NCI-H446 treated with DMSO at 0.1 percent for 48 hours (cell line): ENCODE data around the gene NRAS.
A peak's percentile ranks its signal among the peaks of the same experiment; 100 is the strongest.

ENCODE experiments used
- DNase-seq: peaks from one replicate; lab custom pipeline; 2025; lab: John Stamatoyannopoulos, UW

Gene NRAS

DNA sequence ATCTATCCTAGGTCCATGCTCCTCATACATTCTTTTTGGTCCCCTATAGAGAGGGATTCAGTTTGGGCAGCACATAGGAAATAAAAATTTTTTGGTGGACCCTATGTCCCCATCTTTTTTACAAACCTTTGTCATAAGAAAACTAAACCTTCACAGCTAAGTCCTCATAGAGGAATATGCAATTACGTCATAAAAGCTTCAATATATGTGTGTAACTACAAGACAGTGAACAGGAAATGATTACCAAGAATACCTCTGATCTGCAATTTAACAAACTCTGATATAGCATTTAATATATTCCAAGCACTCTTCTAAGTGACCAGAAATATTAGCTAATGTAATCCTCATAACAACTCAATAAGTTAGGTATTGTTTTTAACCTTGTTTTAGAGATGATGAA lies 40.5 kb downstream of the NRAS start:
- no peak for DNase-seq

DNA sequence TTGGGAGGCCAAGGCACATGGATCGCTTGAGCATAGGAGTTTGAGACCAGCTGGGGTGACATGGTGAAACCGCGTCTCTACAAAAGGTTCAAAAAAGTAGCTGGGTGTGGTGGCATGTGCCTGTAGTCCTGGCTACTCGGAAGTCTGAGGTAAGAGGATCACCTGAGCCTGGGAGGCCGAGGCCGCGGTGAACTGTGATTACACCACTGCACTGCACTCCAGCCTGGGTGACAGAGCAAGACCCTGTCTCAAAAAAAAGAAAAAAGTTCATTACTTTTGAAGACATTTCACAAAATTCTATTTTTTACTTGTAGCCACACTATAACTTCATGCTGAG lies 44.7 kb downstream of the NRAS start:
- DNase-seq = no peak

DNA sequence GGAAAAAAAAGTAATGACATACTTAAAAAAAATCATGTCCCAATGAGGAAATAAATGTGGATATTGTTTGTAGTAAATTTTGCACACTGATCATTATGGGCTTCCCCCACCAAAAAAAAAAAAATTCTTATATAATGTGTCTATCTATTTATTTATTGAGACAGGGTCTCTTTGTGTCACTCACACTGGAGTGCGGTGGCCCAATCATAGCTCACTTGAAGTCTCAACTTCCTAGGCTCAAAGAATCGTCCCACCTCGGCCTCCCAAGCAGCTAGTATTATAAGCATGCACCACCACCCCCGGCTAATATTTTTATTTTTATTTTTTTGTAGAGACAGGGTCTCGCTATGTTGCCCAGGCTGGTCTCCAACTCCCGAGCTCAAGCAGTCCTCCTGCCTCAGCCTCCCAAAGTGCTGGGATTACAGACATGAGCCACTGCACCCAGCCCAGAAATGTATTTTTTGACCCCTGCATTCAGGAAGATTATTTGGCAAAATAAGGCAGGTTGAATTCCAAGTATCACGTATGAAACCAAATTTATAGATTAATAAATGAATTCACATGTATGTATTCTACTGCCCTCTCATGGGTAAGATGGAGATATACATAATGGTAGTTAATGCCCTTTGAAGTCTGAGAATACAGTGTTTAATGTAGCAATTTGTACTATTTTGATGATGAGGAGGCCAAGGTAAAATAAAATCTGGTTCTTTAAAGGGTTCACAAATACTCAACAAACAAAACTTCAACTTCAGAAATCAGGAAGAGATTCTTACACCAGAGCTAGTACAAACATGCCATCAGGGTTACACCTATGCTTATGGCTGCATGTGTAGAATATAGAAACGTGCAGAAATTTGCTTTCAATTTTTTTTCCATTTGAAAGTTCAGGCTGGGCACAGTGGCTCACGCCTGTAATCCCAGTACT lies 45.3 kb downstream of the NRAS start:
- DNase-seq = peak; percentile 26

DNA sequence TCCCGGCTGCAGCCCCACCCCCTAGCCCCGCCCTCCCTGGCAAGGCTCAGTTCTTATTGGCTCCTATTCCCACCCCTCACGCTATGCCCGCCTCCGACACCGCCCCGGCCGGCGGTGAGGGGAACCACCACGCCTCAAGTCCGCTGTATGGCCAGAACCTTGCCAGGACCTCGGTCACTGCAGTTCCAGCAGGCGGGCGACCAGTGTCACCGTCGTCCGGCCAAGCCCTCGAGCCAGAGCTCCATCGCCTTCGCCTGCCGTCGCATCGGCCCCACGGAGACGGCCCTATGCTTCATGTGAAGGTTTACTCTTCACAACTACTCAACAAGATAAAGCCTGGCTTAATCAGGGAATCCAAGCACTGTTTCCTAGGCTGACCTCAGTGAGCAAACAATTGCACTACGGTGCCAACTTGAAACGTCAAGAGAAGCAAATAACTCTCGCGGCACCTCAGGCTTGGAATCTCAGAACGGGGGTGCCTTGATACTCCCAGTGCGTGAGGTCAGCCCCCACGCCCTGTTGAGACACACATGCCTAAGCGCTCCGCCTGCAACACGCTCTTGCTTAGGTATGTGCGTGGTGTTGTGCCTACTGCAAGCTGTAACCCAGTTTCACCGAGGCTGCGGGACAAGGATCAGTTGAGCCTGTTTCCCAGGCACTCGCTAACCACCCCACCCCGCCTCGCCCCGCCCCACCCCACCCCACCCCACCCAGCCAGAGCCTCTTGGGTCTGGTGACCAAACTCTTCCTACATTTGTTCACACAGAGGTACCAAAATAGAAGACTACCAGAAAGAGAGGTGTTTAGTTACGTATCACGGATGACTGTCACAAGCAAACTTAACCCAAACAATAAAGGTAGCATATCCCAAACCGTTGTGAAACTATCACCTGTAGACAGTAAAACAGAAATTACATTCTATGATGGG lies 46.2 kb downstream of the NRAS start:
- peak; percentile 50 for DNase-seq

DNA sequence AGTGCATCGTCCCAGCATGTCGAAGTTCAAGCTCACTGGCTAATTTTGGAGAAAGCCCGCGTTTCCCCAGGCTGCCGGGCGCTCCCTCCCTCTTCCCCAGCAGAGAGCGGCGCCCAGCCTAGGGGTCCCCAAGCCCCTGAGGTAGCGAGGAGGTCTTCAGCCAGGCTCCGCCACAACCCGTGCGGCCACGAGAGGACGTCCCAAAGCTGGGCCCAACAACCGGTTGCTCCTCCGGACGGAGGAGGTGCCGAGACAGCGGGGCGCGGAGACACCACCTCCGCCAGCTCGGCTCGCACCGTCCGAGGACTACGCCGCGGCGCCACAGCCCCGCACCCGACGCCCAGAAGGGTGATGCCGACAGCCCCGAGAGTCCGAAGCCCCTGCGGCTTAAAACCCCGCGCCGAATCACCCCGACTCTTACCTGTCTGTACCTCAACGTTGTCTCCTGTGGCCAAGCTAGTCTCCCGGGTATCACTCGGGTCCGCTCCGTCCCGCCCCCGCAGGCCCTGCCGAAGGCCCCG lies 46.9 kb downstream of the NRAS start, which contains the start of gene DENND2C:
Gene DENND2C, minus strand, starts transcription at position 488 of the 521 bp plus-strand sequence. CDS start 44,065 bp downstream, outside the sequence.
- DNase-seq = no peak

DNA sequence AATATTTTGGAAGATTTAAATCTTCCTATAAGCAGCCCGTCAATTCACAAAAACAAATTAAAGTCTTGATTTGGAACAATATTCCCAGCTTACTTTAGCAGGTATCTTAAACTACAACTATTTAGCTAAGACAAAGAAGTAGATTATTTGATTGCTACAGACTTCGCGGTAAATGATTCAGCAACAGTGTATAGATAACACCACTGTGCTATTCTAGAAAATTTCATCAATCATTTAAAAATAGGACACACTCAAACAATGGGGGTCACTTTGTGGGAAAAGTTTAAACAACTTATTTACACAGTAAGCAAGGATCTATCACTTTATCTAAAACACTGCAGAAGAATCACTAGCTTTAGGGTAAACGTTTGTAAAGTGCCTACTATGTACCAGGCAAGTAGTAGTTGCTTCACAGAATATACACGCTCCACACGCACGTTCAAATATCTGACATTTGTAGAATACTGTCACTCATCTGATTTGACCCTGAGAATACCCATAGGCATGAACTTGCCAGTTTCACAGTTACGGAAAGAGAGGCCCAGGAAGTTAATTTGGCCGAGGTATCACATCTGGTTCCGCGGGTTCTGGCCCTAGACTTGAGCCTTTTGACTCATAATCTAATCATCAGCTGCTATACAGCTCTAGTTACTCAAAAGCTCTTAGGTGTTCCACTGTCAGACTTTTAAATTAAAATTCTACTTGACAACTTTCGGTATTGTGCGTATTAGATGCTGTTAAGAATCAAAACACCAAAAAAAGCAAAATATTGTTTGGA lies 47.6 kb downstream of the NRAS start:
- no peak for DNase-seq

DNA sequence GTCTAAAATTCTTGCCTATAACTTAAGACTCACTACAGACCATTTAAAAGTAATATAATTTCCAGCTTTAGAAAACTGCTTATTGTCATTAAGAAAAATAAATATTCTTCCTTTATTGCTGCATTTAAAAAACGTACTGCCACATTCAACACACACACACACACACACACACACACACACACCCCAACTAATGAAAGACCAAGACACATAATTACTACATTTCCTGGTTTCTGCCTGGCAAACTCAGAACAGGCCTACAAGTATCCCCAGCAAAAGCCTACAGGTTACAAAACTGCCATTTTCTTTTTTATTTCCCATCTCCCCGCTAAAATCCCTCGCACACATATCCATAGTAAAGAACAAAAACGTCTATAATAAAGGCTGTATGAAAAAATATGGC lies 48.2 kb downstream of the NRAS start:
- DNase-seq = no peak

DNA sequence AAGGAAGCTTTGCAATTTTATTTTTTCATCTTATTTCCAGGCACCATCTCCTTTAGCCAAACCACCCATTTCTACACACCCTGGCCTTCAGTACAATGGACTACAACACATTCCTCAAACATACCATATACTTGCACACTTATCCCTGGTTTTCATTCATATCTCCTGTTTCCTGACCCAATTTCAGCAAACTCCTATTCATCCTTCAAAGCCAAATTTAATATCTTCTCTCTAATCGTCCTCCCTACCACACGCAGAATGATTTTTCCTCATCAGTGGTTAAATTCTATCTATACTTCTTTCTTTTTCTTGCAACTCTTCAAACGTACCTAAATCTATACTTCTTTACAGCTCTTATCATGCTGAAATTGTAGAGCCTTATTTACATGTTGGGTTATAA lies 49.6 kb downstream of the NRAS start:
- no peak for DNase-seq

DNA sequence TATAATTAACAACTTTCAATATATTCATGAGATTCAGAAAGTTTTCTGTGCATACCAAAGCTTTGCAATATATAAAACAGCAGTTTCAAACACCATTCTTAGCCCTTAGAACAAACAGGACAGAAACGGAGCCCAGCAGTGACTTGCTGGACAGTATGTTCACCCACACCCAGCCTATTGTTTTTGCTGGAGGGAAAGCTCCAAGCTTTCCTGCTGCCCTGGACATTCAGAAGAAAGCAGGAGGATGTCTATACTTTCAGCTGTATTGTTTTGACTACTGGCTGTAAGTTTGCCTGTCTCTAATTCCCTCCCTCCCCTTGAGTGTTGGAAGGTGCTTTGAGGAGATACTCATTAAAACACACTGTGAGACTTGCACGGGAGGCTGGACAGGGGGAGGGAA lies 56.3 kb downstream of the NRAS start:
- no peak for DNase-seq
